Measurements from ENCODE around the gene MAPK10.

MAPK10 gene

GRCh38 chr4:86250619-86251018 lies 109.2 kb downstream of the MAPK10 start:
- Histone ChIP-seq H3K36me3 (no peaks in the 10 kb centered on the region), H3K27ac (no peak overlapping the region), H3K9me3 (ENCODE audit: severe bottlenecking) (no peaks in the 10 kb centered on the region), H3K4me3 (ENCODE audit: low read depth, low read length) (no peak overlapping the region), H3K27me3 (ENCODE audit: insufficient read depth, low read depth, severe bottlenecking) (no peaks in the 10 kb centered on the region)
- no peak for TF ChIP-seq CTCF (IDR thresholded peaks at IDR 0.05; ENCODE audit: low read depth, low read length)
- no peak for DNase-seq

GRCh38 chr4:86250006-86250405 lies 109.8 kb downstream of the MAPK10 start:
- Histone ChIP-seq H3K4me3 (ENCODE audit: low read depth, low read length) (no peak overlapping the region), H3K27ac (no peak overlapping the region), H3K36me3 (no peaks in the 10 kb centered on the region), H3K27me3 (ENCODE audit: insufficient read depth, low read depth, severe bottlenecking) (no peaks in the 10 kb centered on the region), H3K9me3 (ENCODE audit: severe bottlenecking) (no peaks in the 10 kb centered on the region)
- DNase-seq: no peak
- no peak for TF ChIP-seq CTCF (IDR thresholded peaks at IDR 0.05; ENCODE audit: low read depth, low read length)

GRCh38 chr4:86249074-86249473 lies 110.8 kb downstream of the MAPK10 start:
- TF ChIP-seq CTCF (IDR thresholded peaks at IDR 0.05; ENCODE audit: low read depth, low read length): no peak
- Histone ChIP-seq H3K36me3 (no peaks in the 10 kb centered on the region), H3K4me3 (ENCODE audit: low read depth, low read length) (no peak overlapping the region), H3K27me3 (ENCODE audit: insufficient read depth, low read depth, severe bottlenecking) (no peaks in the 10 kb centered on the region), H3K27ac (no peak overlapping the region), H3K9me3 (ENCODE audit: severe bottlenecking) (no peaks in the 10 kb centered on the region)
- no peak for DNase-seq

- DNase-seq: no peak
- Histone ChIP-seq H3K27ac (no peak overlapping the region), H3K36me3 (no peaks in the 10 kb centered on the region), H3K27me3 (ENCODE audit: insufficient read depth, low read depth, severe bottlenecking) (no peaks in the 10 kb centered on the region), H3K9me3 (ENCODE audit: severe bottlenecking) (no peaks in the 10 kb centered on the region), H3K4me3 (ENCODE audit: low read depth, low read length) (no peak overlapping the region)
- no peak for TF ChIP-seq CTCF (IDR thresholded peaks at IDR 0.05; ENCODE audit: low read depth, low read length)
Measured at GRCh38 chr4:86247906-86248305, 111.9 kb downstream of the MAPK10 start.

GRCh38 chr4:86247320-86247719 lies 112.5 kb downstream of the MAPK10 start:
- Histone ChIP-seq H3K27ac (no peak overlapping the region), H3K36me3 (no peaks in the 10 kb centered on the region), H3K9me3 (ENCODE audit: severe bottlenecking) (no peaks in the 10 kb centered on the region), H3K4me3 (ENCODE audit: low read depth, low read length) (no peak overlapping the region), H3K27me3 (ENCODE audit: insufficient read depth, low read depth, severe bottlenecking) (no peaks in the 10 kb centered on the region)
- TF ChIP-seq CTCF (IDR thresholded peaks at IDR 0.05; ENCODE audit: low read depth, low read length): no peak
- DNase-seq: no peak

- TF ChIP-seq CTCF (IDR thresholded peaks at IDR 0.05; ENCODE audit: low read depth, low read length): no peak
- no peak overlapping the region for H3K4me3 ChIP-seq (ENCODE audit: low read depth, low read length)
- no peaks in the 10 kb centered on the region for H3K36me3 ChIP-seq
- H3K9me3 ChIP-seq (ENCODE audit: severe bottlenecking): no peaks in the 10 kb centered on the region
- no peak overlapping the region for H3K27ac ChIP-seq
- H3K27me3 ChIP-seq (ENCODE audit: insufficient read depth, low read depth, severe bottlenecking): no peaks in the 10 kb centered on the region
- no peak for DNase-seq
Measured at GRCh38 chr4:86243750-86244149, 116.1 kb downstream of the MAPK10 start.
